ENCODE results near the gene ARHGAP21. TPM values are rescaled to one million over a fixed set of nuclear protein-coding genes. Genes with fewer than 3 reads are reported as not detected.
"Not testable (repeated sequence)": the region's sequence is repeated elsewhere in the genome, so short reads cannot be mapped to it uniquely, and the experiment has no call there.

Gene ARHGAP21
- total RNA-seq, 1 experiment from 2014 or later = 45.8 TPM

DNA sequence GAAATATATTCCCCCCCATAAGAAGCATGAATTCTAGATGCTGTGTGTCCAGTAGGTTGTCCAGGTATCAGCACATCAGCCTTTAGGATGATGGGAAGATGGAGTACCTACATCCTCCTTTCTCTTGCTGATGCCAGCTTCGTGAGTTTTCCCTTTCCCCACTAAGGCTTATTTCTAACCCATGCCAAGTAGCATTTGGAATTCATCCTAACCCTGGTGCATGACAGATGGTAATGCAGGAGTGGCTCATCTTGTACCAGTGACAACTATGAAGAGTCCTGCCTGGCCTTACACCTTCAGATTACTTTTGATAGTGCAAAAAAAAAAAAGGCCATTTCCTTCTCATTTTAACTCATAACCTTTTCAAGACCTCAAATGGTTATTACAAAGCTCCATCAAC lies 58.7 kb downstream of the ARHGAP21 start:
- no peak overlapping the region for H3K27ac ChIP-seq (ENCODE audit: low read length)
- CTCF ChIA-PET = no interaction called here
- POLR2A ChIA-PET = no interaction called here
- BruUV-seq (replicated peaks) = no TSS peak
- no peaks in the 10 kb centered on the region for H3K9me3 ChIP-seq (ENCODE audit: control insufficient read depth, insufficient read depth, low read depth, low read length)
- H3K4me1 ChIP-seq (ENCODE audit: control insufficient read depth, insufficient read depth, low read length) = no peaks in the 10 kb centered on the region
- intact Hi-C loops (cut with micrococcal nuclease; ENCODE audit: unreplicated experiment) (no loop called here), in situ Hi-C loops (cut with HindIII; ENCODE audit: low pct_unique_long_range_greater_than_20kb, low sequenced_read_pairs) (no loop called here)
- TF ChIP-seq, protein P1, sequence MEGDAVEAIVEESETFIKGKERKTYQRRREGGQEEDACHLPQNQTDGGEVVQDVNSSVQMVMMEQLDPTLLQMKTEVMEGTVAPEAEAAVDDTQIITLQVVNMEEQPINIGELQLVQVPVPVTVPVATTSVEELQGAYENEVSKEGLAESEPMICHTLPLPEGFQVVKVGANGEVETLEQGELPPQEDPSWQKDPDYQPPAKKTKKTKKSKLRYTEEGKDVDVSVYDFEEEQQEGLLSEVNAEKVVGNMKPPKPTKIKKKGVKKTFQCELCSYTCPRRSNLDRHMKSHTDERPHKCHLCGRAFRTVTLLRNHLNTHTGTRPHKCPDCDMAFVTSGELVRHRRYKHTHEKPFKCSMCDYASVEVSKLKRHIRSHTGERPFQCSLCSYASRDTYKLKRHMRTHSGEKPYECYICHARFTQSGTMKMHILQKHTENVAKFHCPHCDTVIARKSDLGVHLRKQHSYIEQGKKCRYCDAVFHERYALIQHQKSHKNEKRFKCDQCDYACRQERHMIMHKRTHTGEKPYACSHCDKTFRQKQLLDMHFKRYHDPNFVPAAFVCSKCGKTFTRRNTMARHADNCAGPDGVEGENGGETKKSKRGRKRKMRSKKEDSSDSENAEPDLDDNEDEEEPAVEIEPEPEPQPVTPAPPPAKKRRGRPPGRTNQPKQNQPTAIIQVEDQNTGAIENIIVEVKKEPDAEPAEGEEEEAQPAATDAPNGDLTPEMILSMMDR (IDR thresholded peaks at IDR 0.05) = no peak
- DNase-seq (ENCODE audit: low read depth, low spot score) = no peak
- H3K27me3 ChIP-seq (ENCODE audit: control insufficient read depth, insufficient read depth, low read length) = no peaks in the 10 kb centered on the region
- H3K36me3 ChIP-seq (ENCODE audit: control insufficient read depth, insufficient read depth, low read length) = peaks cover 4% of the 10 kb centered on the region
- H3K4me3 ChIP-seq (ENCODE audit: low read depth in 2 of 2, low read length in 2 of 2) = no peak overlapping the region
- ATAC-seq = no peak

DNA sequence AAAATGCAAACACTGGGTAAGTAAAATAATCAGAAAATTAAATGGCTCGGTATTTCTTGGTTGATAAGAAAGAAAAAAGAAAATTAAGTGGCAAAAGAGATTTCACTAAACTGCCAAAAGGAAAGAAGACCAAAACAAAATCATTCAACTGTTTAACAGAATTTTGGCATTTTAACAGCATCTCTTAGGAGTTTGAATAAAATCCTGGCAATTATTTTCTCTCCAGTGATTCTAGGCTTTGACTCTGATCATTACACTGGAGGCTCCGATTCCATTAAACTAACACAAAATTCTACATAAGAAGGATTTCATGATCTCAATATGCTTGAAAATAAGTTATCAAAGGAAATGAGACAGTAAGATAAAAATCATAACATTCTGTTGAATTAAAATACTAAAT lies 62.3 kb downstream of the ARHGAP21 start:
- no peaks in the 10 kb centered on the region for H3K9me3 ChIP-seq (ENCODE audit: control insufficient read depth, insufficient read depth, low read depth, low read length)
- ChIA-PET POLR2A (no interaction called here), CTCF (no interaction called here)
- TF ChIP-seq POLR2AphosphoS5 (IDR thresholded peaks at IDR 0.05; ENCODE audit: low read depth, low read length) = no peak
- TF ChIP-seq, protein P2, sequence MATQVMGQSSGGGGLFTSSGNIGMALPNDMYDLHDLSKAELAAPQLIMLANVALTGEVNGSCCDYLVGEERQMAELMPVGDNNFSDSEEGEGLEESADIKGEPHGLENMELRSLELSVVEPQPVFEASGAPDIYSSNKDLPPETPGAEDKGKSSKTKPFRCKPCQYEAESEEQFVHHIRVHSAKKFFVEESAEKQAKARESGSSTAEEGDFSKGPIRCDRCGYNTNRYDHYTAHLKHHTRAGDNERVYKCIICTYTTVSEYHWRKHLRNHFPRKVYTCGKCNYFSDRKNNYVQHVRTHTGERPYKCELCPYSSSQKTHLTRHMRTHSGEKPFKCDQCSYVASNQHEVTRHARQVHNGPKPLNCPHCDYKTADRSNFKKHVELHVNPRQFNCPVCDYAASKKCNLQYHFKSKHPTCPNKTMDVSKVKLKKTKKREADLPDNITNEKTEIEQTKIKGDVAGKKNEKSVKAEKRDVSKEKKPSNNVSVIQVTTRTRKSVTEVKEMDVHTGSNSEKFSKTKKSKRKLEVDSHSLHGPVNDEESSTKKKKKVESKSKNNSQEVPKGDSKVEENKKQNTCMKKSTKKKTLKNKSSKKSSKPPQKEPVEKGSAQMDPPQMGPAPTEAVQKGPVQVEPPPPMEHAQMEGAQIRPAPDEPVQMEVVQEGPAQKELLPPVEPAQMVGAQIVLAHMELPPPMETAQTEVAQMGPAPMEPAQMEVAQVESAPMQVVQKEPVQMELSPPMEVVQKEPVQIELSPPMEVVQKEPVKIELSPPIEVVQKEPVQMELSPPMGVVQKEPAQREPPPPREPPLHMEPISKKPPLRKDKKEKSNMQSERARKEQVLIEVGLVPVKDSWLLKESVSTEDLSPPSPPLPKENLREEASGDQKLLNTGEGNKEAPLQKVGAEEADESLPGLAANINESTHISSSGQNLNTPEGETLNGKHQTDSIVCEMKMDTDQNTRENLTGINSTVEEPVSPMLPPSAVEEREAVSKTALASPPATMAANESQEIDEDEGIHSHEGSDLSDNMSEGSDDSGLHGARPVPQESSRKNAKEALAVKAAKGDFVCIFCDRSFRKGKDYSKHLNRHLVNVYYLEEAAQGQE (IDR thresholded peaks at IDR 0.05; ENCODE audit: insufficient read depth in 1 of 2, low read depth in 2 of 2, low read length in 1 of 2) = no peak
- TF ChIP-seq, protein P1 (IDR thresholded peaks at IDR 0.05) = no peak
- no peak for TF ChIP-seq SIN3A (IDR thresholded peaks at IDR 0.05; ENCODE audit: borderline replicate concordance, insufficient read depth, low read depth, low read length)
- TF ChIP-seq TCF7L2 (IDR thresholded peaks at IDR 0.05; ENCODE audit: low read depth, low read length) = no peak
- H3K4me3 ChIP-seq (ENCODE audit: low read depth in 2 of 2, low read length in 2 of 2) = no peak overlapping the region
- ATAC-seq (no peak), DNase-seq (ENCODE audit: low read depth, low spot score) (no peak)
- in situ Hi-C loops (cut with HindIII; ENCODE audit: low pct_unique_long_range_greater_than_20kb, low sequenced_read_pairs) (no loop called here), intact Hi-C loops (cut with micrococcal nuclease; ENCODE audit: unreplicated experiment) (no loop called here)
- H3K4me1 ChIP-seq (ENCODE audit: control insufficient read depth, insufficient read depth, low read length) = no peaks in the 10 kb centered on the region
- BruUV-seq (replicated peaks) = no TSS peak
- no peak overlapping the region for H3K27ac ChIP-seq (ENCODE audit: low read length)
- no peaks in the 10 kb centered on the region for H3K27me3 ChIP-seq (ENCODE audit: control insufficient read depth, insufficient read depth, low read length)
- no peaks in the 10 kb centered on the region; the same call in 1 of the 2 replicates for H3K36me3 ChIP-seq (ENCODE audit: control insufficient read depth, insufficient read depth, low read length)

DNA sequence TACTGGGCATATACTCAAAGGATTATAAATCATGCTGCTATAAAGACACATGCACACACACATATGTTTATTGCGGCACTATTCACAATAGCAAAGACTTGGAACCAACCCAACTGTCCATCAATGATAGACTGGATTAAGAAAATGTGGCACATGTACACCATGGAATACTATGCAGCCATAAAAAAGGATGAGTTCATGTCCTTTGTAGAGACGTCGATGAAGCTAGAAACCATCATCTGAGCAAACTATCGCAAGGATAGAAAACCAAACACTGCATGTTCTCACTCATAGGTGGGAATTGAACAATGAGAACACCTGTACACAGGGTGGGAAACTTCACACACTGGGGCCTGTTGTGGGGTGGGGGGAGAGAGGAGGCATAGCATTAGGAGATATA lies 65.4 kb downstream of the ARHGAP21 start:
- H3K4me1 ChIP-seq (ENCODE audit: control insufficient read depth, insufficient read depth, low read length); H3K27ac ChIP-seq (ENCODE audit: low read length); H3K27me3 ChIP-seq (ENCODE audit: control insufficient read depth, insufficient read depth, low read length); ATAC-seq; CTCF ChIA-PET; H3K9me3 ChIP-seq (ENCODE audit: control insufficient read depth, insufficient read depth, low read depth, low read length); intact Hi-C loops (cut with micrococcal nuclease; ENCODE audit: unreplicated experiment); POLR2A ChIA-PET; in situ Hi-C loops (cut with HindIII; ENCODE audit: low pct_unique_long_range_greater_than_20kb, low sequenced_read_pairs); H3K4me3 ChIP-seq (ENCODE audit: low read depth in 2 of 2, low read length in 2 of 2); H3K36me3 ChIP-seq (ENCODE audit: control insufficient read depth, insufficient read depth, low read length); BruUV-seq (replicated peaks); DNase-seq (ENCODE audit: low read depth, low spot score): not testable (repeated sequence)

DNA sequence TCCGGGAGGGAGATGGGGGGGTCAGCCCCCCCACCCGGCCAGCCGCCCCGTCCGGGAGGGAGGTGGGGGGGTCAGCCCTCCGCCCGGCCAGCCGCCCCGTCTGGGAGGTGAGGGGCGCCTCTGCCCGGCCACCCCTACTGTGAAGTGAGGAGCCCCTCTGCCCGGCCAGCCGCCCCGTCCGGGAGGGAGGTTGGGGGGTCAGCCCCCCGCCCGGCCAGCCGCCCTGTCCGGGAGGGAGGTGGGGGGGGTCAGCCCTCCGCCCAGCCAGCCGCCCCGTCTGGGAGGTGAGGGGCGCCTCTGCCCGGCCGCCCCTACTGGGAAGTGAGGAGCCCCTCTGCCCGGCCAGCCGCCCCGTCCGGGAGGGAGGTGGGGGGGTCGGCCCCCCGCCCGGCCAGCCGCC lies 67.4 kb downstream of the ARHGAP21 start:
- not testable (repeated sequence) for BruUV-seq (replicated peaks)

More for the DNA sequence above, 67.4 kb downstream of the ARHGAP21 start:
- H3K27ac ChIP-seq (ENCODE audit: low read length); H3K4me1 ChIP-seq (ENCODE audit: control insufficient read depth, insufficient read depth, low read length); CTCF ChIA-PET; POLR2A ChIA-PET; H3K4me3 ChIP-seq (ENCODE audit: low read depth in 2 of 2, low read length in 2 of 2); H3K36me3 ChIP-seq (ENCODE audit: control insufficient read depth, insufficient read depth, low read length); intact Hi-C loops (cut with micrococcal nuclease; ENCODE audit: unreplicated experiment); H3K9me3 ChIP-seq (ENCODE audit: control insufficient read depth, insufficient read depth, low read depth, low read length); H3K27me3 ChIP-seq (ENCODE audit: control insufficient read depth, insufficient read depth, low read length); DNase-seq (ENCODE audit: low read depth, low spot score); in situ Hi-C loops (cut with HindIII; ENCODE audit: low pct_unique_long_range_greater_than_20kb, low sequenced_read_pairs); ATAC-seq: not testable (repeated sequence)
